GM18505 (cell line): ENCODE measurements around the gene GINS2.

ENCODE experiments used
- ATAC-seq: cut with Tn5 transposase; IDR thresholded peaks from one replicate; pipeline ENCODE4 v1.9.1; 2021; ENCODE audit not compliant: unreplicated experiment
- POLR2A ChIP-seq: IDR thresholded peaks from 4 replicates; pipeline ENCODE4 v1.6.1; 2011; ENCODE audit warnings: borderline replicate concordance; ENCODE audit not compliant: insufficient read depth, insufficient read length; ENCODE audit errors: extremely low read depth

GINS2 gene

DNA sequence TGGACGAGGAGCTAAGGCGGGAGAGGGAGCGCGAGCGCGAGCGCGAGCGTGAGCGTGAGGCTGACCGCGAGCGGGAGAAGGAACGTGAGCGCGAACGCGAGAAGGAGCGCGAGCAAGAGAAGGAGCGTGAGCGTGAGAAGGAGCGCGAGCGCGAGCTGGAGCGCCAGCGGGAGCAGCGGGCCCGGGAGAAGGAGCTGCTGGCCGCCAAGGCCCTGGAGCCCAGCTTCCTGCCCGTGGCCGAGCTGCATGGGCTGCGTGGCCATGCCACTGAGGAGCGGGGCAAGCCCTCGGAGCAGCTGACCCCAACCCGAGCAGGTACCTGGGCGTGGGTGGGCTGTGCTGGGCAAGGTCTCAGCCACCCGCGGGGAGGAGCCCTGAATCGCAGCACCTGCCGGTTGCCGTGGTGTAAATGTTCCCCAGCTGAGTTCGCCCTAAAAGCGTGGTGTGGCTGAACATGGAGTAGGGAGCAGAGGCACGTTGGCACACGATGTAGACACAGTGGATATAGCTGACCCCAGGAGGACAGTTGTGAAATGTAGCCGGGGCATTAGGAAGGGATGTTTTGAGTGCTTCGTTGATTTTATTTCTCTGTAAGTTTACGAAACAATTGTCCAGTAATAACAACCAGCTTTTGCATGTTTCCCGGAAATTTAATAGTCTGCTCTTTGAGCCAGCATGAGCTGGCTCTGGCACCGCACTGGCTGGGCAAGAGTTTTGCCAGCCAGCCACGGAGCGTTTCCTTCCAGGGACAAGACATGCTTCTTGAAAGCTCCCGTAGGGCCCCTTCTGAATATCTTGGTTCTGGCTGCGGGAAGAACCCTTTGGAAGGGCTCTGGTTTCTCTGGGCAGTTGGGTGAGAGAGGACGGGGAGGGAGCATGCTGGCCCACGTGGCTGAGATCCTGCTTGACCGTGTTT is 32.1 kb downstream of the GINS2 start:
- ATAC-seq: no peak
- TF ChIP-seq POLR2A: no peak

DNA sequence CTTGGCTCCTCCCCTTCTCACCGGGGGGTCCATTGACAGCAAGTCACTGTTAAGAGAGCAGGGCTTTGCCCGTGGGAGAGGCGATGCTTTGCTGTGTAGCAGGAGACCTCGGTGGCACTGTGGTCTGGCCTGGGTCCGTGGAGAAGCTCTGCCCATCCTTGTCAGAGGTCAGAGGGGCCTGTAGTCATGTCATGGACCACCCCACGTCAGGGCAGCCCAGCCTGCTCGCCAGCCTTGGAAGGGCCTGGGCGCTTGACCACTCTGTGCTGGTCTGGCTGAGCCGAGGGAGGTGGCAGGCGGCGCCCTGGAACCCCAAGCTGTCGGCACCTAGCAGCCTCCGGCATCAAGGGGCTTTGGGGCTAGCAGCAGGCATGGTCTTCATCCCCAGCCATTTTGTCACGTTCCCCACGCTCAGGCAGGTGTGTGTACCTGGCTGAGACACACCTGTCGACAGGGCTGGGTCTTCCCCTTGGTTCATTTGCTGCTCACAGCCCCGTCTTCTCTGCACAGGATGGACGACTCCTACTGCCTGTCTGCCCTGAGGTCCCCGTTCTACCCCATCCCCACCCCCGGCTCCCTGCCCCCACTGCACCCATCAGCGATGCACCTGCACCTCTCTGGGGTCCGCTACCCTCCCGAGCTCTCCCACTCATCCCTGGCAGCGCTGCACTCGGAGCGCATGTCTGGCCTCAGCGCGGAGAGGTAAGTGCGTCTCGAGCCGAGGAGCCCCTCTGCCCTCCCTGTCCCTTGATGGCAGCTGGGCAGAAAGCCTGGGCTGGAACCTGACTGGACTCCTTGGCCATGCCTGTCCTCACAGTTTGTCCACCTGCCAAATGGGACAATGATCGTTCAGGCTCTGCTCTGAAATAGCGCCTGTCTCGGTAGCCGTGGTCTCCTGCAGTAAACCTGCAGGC is 33.3 kb downstream of the GINS2 start:
- no peak for TF ChIP-seq POLR2A
- no peak for ATAC-seq

DNA sequence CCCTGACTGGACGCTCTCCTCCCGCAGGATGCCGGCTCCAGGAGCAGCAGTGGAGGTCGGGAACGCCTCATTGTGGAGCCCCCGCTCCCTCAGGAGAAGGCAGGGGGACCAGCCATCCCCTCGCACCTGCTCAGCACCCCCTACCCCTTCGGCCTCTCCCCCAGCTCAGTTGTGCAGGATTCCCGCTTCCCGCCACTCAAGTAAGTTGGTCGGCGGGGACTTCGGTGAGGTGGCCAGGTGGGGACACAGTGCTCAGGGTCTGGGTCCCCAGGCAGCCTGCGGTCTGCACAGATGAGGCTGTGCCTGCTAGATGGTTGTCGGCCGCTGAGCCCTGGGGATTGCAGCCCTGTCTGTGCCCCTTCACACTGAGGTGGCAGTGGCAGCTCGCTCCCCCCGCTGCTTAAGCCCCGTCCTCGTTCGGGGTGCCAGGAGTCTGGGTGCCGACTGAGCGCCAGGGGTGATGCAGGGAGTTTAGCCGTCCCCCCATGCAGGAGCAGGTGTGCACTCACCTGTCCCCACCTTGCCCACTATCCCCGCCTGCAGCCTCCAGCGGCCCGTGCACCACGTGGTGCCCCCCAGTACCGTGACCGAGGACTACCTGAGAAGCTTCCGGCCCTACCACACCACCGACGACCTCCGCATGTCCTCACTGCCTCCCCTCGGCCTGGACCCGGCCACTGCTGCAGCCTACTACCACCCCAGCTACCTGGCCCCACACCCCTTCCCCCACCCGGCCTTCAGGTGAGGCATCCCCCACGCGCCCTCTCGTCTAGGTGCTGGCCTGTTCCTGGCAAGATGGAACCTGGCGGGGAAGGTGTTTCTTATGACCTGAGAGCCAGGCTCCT is 34.3 kb downstream of the GINS2 start:
- ATAC-seq: no peak
- TF ChIP-seq POLR2A: no peak

DNA sequence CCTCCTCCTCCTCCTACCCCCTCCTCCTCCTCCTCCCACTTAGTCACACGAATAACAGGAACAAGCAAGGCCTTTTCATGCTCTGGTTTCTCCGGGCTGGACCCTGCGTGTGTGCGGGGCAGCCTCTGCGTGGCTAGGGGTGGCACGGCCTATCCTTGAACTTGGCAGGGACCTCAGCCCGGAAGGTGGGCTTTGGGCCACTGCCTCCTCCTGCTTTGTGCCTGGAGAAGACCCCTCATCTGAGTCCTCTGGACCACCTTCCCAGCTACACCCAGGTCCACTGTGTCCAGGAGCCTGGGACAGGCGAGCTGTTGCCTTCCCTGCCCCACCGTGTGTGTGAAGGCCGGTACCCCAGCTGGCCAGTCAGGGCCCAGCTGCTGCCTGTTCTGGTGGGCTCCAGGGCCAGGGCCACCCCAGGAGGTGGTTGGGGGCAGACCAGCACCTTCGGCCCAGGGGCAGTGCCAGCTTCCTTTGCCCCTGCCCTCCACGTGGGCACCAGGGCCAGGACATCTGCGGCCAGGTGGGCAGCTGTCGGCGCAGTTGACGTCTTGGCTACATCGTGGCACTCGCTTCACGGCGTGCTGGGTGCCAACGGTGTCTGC is 35.4 kb downstream of the GINS2 start:
- ATAC-seq: no peak
- no peak for TF ChIP-seq POLR2A

DNA sequence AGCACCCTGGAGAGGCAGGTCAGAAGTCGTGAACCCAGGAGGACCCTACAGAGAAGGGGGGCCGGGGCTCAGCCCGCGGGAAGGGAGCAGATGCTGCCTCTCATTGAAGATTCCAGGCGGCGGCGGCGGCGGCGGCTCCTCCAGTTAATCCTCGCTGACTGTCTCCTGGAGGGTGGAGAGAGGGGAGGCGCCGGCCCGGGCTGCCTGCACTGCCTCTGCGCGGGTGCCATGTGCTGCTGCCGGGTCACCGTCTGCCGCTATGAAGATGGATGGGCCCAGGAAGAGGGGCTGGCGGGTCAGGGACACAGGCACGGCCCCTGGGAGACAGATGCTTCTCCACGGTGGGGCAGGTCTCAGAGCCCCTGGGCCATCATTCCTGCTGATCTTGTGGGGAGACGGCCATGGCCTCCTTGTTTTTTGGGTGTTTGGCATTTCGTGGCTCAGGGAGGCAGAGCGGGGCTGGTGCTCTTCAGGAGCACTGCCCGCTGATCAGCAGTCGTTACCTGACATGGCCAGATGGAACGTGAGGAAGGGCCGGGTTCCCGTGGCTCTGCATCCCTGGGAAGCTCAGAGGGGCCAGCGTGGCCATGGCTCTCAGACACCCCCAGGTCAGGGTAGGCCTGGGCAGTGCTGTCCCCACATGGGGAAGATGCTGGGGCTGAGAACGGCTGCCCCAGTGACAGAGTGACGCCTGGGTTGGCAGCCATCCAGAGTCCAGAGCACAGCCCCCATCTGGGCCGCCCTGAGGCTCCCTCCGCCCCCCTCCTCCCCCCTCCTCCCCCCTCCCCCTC is 36.1 kb downstream of the GINS2 start:
- TF ChIP-seq POLR2A: no peak
- no peak for ATAC-seq

DNA sequence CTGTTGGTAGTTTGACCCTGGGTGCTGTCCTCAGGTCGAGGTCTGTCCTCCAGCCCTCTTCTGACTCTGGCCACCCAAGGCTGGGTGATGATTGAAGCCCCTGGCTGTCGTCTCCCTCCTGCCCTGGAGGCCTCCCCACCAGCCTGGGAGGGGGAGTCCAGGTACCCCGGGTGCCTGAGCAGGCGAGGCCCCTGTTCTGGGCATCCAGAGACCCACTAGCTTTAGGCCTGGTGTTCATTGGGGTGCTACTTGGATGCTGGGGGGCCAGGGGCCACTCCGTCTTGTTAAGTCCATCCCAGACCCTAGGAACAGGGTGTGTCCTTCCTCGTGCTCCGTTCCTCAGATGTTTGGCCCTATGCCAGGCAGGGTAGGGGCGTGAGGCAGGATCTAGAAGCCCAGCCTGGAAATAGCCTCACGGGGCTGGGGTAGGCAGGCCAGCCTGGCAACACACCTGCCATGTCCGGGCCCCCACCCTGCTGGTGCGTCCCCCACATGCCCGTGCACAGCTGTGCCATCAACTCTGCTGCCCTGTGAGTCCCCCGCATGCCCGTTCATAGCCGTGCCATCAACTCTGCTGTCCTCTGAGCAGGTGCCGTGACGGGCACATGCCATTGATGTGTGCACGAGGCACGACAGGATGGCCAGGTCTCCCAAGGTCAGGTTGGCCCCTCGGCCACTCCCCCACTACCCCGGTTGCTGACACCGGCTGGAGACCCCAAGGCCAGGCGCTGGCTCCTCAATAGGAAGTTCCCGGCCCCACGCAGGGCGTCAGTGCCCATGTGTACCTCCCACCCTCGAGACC is 36.9 kb downstream of the GINS2 start:
- no peak for TF ChIP-seq POLR2A
- ATAC-seq: no peak

DNA sequence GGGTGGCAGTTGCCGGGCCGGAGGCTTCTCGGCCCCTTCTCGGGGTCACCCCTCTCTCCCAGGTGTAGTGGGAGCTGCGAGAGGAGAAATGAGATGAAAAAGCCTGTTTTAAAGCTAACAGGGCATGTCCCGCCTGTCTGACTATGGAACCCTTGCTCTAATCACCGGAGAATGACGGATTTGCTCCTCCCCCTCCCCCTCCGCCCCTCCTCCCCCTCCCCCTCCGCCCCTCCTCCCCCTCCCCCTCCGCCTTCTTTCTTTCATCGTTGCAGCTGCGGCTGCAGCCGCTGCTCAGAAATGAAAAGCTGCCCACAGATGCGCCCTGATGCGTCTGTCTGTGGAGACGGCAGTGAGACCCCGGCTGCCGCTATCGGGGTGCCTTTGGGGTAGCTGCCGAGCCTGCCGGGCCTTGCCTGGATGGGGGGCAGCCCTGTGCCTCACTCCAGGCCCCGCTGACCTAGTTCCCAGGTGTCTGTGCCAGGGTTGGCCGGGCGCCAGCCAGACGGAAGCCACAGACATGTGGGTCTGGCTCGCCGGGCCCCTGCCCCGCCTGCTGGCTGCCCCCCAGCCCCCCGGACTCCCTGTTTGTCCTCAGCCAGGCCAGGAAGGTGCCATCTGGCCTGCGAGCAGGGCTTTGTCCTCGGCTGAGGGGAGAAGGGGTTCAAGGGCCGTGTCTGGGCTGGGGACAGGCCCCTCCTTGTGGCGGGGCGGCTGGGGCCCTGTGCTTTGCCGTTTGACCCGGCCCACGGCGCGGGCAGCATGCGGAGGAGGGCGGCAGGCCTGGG is 37.7 kb downstream of the GINS2 start:
- ATAC-seq: no peak
- TF ChIP-seq POLR2A: no peak

DNA sequence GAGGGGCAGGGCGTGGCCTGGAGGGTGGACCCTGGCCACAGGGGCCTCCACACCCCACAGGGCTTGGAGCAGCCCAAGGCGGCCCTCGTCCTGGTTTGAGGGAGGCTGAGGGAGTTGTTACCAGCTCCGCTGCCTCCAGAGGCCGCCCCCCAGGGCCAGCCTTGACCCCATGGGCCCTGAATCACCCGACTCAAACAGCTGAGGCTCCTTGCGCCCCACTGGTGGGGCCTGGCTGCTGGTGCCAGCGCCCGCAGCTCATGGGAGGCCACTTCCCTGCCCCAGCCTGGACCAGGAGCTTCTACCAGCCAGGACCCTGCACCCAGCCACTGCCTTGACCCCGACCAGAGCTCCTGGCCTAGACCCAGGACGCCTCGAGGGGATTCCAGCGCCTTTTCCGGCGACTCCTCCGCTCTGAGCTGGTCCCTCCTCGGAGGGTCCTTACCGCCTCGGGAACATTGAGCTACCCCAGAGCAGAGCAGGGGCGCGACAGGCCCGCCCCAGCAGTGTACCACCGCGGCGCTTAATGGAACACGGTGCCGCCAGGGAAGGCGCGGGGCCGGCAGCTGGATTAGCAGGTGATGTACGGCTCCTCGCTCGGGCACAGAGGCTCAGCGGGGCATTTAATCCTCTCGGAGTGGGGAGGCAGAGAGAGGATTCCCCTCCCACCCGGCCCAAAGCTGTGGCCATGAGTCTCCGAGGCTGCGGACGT is 38.5 kb downstream of the GINS2 start:
- no peak for ATAC-seq
- no peak for TF ChIP-seq POLR2A

DNA sequence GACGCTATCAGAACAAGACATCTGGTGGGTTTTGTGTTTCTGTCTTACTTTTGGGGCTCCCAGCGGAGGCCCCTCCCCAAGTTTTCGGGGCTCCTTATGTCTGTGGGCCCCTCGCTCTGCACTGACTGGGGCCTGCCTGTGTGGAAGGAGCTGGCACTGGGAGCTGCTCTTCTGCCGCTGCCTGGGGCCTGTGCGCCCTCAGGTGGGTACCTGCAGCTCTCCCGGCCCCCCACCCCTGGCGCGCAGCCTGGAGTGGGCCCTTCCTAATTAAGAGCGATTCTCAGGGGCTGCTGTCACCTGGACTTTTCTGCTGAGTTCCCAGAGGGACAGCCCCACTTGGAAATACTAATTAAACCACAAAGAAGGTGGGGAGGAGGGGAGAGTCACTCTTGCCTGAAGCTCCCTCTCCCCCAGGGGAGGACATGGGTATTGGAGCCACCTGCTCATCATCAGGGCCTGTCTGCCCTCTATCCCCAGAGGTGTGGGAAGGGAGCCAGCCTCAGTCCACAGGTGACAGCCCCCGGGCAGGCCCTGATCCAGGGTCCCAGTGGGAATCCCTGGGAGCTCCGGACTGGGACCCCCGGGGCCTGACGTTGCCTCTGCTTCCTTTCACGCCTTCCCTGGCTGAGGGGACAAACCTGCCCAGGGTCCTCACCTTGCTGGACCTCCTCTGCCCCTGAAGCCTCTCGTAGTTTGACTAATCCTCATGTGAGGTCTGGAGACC is 39.2 kb downstream of the GINS2 start:
- no peak for ATAC-seq
- TF ChIP-seq POLR2A: no peak

DNA sequence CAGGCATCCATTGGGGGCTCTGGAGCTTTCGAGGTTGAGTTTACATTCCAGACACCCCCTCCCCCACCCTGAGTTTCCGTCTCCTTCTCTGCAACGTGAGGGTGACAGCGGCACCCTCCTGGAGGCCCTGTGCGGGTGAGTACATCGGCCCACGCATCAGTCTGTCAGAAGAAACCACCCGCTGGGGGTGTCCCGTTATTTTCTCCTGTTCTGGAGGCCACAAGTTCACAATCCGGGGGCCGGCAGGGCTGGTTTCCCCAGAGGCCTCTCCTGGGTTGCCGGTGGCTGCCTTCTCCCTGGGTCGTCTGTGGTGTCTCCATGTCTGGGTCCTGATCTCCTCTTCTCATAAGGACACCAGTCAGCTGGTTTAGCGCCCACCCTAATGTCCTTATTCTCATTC is 39.9 kb downstream of the GINS2 start:
- no peak for ATAC-seq

More for the DNA sequence above, 39.9 kb downstream of the GINS2 start:
- TF ChIP-seq POLR2A: no peak
